Lower leg skin (tissue), 4 donors: ENCODE data around the gene PFKFB1. TPM values are rescaled to one million over a fixed set of nuclear protein-coding genes. Genes with fewer than 3 reads are reported as not detected.
"Not testable (repeated sequence)": the region's sequence is repeated elsewhere in the genome, so short reads cannot be mapped to it uniquely, and the experiment has no call there.

Source experiments
- DNase-seq, 2 donors: peaks; one replicate each; pipeline ENCODE4 v3.0.0-alpha.2; 2019; ENCODE audit warnings: low spot score in 2 of 2
- H3K4me3 ChIP-seq: fragments of 200-600 bp; sonication (generic); 2 replicates; pipeline ENCODE4 v1.5.1; 2017; ENCODE audit warnings: mild to moderate bottlenecking, low read depth; ENCODE audit not compliant: poor library complexity, severe bottlenecking
- CTCF ChIP-seq, 3 donors: fragments of 450-650 bp; IDR thresholded peaks; one replicate each; pipeline ENCODE4 v1.5.1; 2016; ENCODE audit warnings: antibody characterized with exemption in 3 of 3, mild to moderate bottlenecking in 3 of 3, moderate library complexity in 2 of 3
- POLR2A ChIP-seq, 2 donors: fragments of 450-650 bp; IDR thresholded peaks; one replicate each; pipeline ENCODE4 v1.6.1; 2016 to 2017; ENCODE audit warnings: antibody characterized with exemption in 2 of 2, mild to moderate bottlenecking in 1 of 2, moderate library complexity in 1 of 2
- WGBS, 2 donors: methylation state at CpG; one replicate each; pipeline ENCODE4 v1.1.5; 2018; 5-methylcytosine and 5-hydroxymethylcytosine counted together
- intact Hi-C: fragments of 100-400 bp; cut with DNase I; formaldehyde crosslinking; loops from one replicate; pipeline ENCODE4 v1.15.0; 2023; ENCODE audit warnings: low total_unique reads
- total RNA-seq, 4 donors: library from RNA; depleted of rRNA; stranded (reverse); fragments of >200 nt; gene quantifications; one replicate each; pipeline ENCODE4 v1.1.0, GENCODE V29; 2016

PFKFB1 gene
- total RNA-seq, 4 donors from 2014 or later: 0.19 to 0.52 (median 0.42) TPM; not detected in 1

- WGBS, 2 donors: 77 to 100% methylated on average over 1 of the region's 1 CpG
- H3K4me3 ChIP-seq: no peak overlapping the region
- TF ChIP-seq CTCF (IDR thresholded peaks at IDR 0.05): no peak
- TF ChIP-seq POLR2A (IDR thresholded peaks at IDR 0.05): no peak
- no peak for DNase-seq
- intact Hi-C loops: no loop called here
These were observed 10.2 kb upstream of the PFKFB1 start for GRCh38 chrX:55004231-55004630.

GRCh38 chrX:54999717-55000598 is 6.0 kb upstream of the PFKFB1 start, which contains the start of gene APEX2:
Gene APEX2 (plus strand): TSS chrX:55000363. CDS start chrX:55000423, 60 bp downstream.
- 1 to 49% methylated on average over 21 to 55 of the region's 55 CpGs for WGBS, 2 donors
- DNase-seq: peak; percentile 87 to 96
- intact Hi-C loops: no loop called here
- no peak for TF ChIP-seq POLR2A (IDR thresholded peaks at IDR 0.05)
- peak within 1 kb of the TSS; percentile 9 for H3K4me3 ChIP-seq

- H3K4me3 ChIP-seq: no peak overlapping the region
- TF ChIP-seq CTCF (IDR thresholded peaks at IDR 0.05) (no peak), POLR2A (IDR thresholded peaks at IDR 0.05) (no peak)
- intact Hi-C loops: no loop called here
- no peak for DNase-seq
These were observed 1.6 kb upstream of the PFKFB1 start for GRCh38 chrX:54995621-54996020.

GRCh38 chrX:54994668-54995351 is 822 bp upstream of the PFKFB1 start:
- no peak for TF ChIP-seq POLR2A (IDR thresholded peaks at IDR 0.05)
- no peak for TF ChIP-seq CTCF (IDR thresholded peaks at IDR 0.05)
- WGBS, 2 donors: 59 to 70% methylated on average over 6 of the region's 6 CpGs
- intact Hi-C loops: no loop called here

GRCh38 chrX:54992911-54993622 is 921 bp downstream of the PFKFB1 start:
- no peak for DNase-seq
- 70 to 100% methylated on average over 1 of the region's 1 CpG for WGBS, 2 donors
- no peak for TF ChIP-seq POLR2A (IDR thresholded peaks at IDR 0.05)
- TF ChIP-seq CTCF (IDR thresholded peaks at IDR 0.05): no peak
- intact Hi-C loops: no loop called here
- no peak overlapping the region for H3K4me3 ChIP-seq

More at GRCh38 chrX:54994668-54995351, 822 bp upstream of the PFKFB1 start:
- H3K4me3 ChIP-seq: no peak overlapping the region
- DNase-seq: no peak

- H3K4me3 ChIP-seq: no peak overlapping the region
- 89 to 94% methylated on average over 2 of the region's 2 CpGs for WGBS, 2 donors
- no peak for TF ChIP-seq CTCF (IDR thresholded peaks at IDR 0.05)
- intact Hi-C loops: no loop called here
- DNase-seq: no peak
These were observed 2.3 kb downstream of the PFKFB1 start for GRCh38 chrX:54991706-54992105.

- DNase-seq, H3K4me3 ChIP-seq, intact Hi-C loops: not testable (repeated sequence)
- WGBS, 2 donors: 92 to 96% methylated on average over 2 of the region's 2 CpGs
These were observed 10.7 kb downstream of the PFKFB1 start for GRCh38 chrX:54983306-54983705.
